ENCODE results near the gene ZDHHC11B. TPM values are rescaled to one million over a fixed set of nuclear protein-coding genes. Genes with fewer than 3 reads are reported as not detected.
"Not testable (repeated sequence)": the region's sequence is repeated elsewhere in the genome, so short reads cannot be mapped to it uniquely, and the experiment has no call there.

Gene ZDHHC11B
- total RNA-seq, 1 experiment from 2014 or later, result 1.4 TPM

- not testable (repeated sequence) for H2AFZ ChIP-seq (ENCODE audit: low read length); H3K14ac ChIP-seq (ENCODE audit: insufficient read depth, low read length); H2AK5ac ChIP-seq (ENCODE audit: insufficient read length, low read length); H3K79me1 ChIP-seq (ENCODE audit: insufficient read depth, low read depth, low read length, poor library complexity, severe bottlenecking); H3K23me2 ChIP-seq (ENCODE audit: insufficient read length, low read depth, low read length, poor library complexity, severe bottlenecking); H3K27ac ChIP-seq (ENCODE audit: insufficient read length, low read depth, low read length); H3K27me3 ChIP-seq (ENCODE audit: insufficient read depth, low read length); H3K18ac ChIP-seq (ENCODE audit: insufficient read length, low read depth, low read length); H3K36me3 Mint-ChIP-seq (ENCODE audit: insufficient read depth in 1 of 3, low read depth in 3 of 3); H3K9ac ChIP-seq (ENCODE audit: extremely low read depth, insufficient read length, low read length); H2BK20ac ChIP-seq (ENCODE audit: low read depth, low read length, poor library complexity, severe bottlenecking); H2BK5ac ChIP-seq (ENCODE audit: insufficient read length, low read length); H2BK15ac ChIP-seq (ENCODE audit: low read depth, low read length); H3K27ac Mint-ChIP-seq; H3K23ac ChIP-seq (ENCODE audit: insufficient read length, low read depth, low read length); H3K4me2 ChIP-seq (ENCODE audit: insufficient read depth, insufficient read length, low read length); H4K5ac ChIP-seq (ENCODE audit: insufficient read length, low read depth, low read length); H3K4ac ChIP-seq (ENCODE audit: low read depth, low read length); H3K9me3 ChIP-seq (ENCODE audit: control insufficient read depth, low read depth, low read length); H3K4me1 Mint-ChIP-seq; H3K4me1 ChIP-seq (ENCODE audit: insufficient read depth, low read length); H2BK12ac ChIP-seq (ENCODE audit: insufficient read length, low read depth, low read length); H3K56ac ChIP-seq (ENCODE audit: insufficient read length, low read depth, low read length); H4K91ac ChIP-seq (ENCODE audit: insufficient read length, low read depth, low read length); H4K20me1 ChIP-seq (ENCODE audit: control insufficient read depth, insufficient read depth, insufficient read length); H4K8ac ChIP-seq (replicated peaks; ENCODE audit: insufficient read length, low read depth, low read length); H3K9me3 Mint-ChIP-seq; H3K4me3 Mint-ChIP-seq; H3K79me2 ChIP-seq (ENCODE audit: insufficient read depth, low read length); H2BK120ac ChIP-seq (ENCODE audit: low read depth, low read length, poor library complexity, severe bottlenecking); H3T11ph ChIP-seq (ENCODE audit: low read length)
- peak; percentile 13 for DNase-seq
- H3K27me3 Mint-ChIP-seq (ENCODE audit: low read depth), result peaks cover 48% of the 10 kb centered on the region
- WGBS (ENCODE audit: extremely low coverage, insufficient read length, low lambda C conversion rate), result no CpG with 5 or more reads among the region's 3 CpGs
Measured at GRCh38 chr5:682216-682615, 102.3 kb downstream of the ZDHHC11B start.

DNA sequence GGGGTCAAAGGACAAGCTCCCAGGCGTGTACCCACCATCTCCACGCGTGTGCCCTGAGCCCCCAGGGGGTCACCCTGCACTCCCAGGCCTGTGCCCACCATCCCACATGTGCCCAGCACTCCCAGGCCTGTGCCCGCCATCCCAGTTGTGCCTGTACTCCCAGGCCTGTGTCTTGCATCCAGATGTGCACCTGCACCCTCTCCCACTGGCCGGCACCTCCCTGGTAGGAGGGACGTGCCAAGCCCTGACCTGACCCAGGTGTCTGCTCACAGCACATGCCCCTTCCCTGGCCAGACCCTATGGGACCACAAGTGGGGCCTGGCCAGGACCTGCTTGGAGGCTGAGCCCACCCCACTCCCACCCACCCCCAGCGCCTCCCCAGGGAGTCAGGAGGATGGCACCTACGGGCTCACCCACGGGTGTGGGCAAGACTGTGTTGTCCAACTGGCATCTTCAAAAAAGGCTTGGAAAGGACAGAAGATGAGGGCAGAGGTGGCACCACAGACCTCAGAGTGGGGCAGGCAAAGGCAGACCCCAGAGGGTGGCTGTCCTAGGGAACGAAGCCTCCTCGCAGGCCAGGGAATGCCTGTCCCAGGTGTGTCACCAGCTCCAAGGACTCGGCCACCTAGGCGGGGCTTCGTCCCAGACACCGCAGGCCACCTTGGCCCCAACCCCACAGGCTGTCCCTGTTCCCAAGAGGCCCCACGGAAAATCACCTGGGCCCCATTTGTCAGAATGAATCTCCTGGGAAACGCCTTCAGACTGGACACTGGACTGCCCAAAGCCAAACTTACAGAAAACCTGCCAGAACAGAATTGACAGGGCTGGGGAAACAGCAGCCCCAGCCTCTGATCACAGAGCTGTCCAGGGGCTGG lies 103.0 kb downstream of the ZDHHC11B start:
- not testable (repeated sequence) for H3K4me2 ChIP-seq (ENCODE audit: insufficient read depth, insufficient read length, low read length); H2BK120ac ChIP-seq (ENCODE audit: low read depth, low read length, poor library complexity, severe bottlenecking); H3K79me1 ChIP-seq (ENCODE audit: insufficient read depth, low read depth, low read length, poor library complexity, severe bottlenecking); H2BK12ac ChIP-seq (ENCODE audit: insufficient read length, low read depth, low read length); H3K4me1 ChIP-seq (ENCODE audit: insufficient read depth, low read length); H4K8ac ChIP-seq (replicated peaks; ENCODE audit: insufficient read length, low read depth, low read length); H2AFZ ChIP-seq (ENCODE audit: low read length); H2BK20ac ChIP-seq (ENCODE audit: low read depth, low read length, poor library complexity, severe bottlenecking); H3K56ac ChIP-seq (ENCODE audit: insufficient read length, low read depth, low read length); H3K4me3 Mint-ChIP-seq; H3K4ac ChIP-seq (ENCODE audit: low read depth, low read length); H3K9me3 ChIP-seq (ENCODE audit: control insufficient read depth, low read depth, low read length); H3K4me1 Mint-ChIP-seq; H4K20me1 ChIP-seq (ENCODE audit: control insufficient read depth, insufficient read depth, insufficient read length); H2AK5ac ChIP-seq (ENCODE audit: insufficient read length, low read length); H3K27ac ChIP-seq (ENCODE audit: insufficient read length, low read depth, low read length); H2BK15ac ChIP-seq (ENCODE audit: low read depth, low read length); H3K23ac ChIP-seq (ENCODE audit: insufficient read length, low read depth, low read length); H3K27ac Mint-ChIP-seq; H3K79me2 ChIP-seq (ENCODE audit: insufficient read depth, low read length); H4K5ac ChIP-seq (ENCODE audit: insufficient read length, low read depth, low read length); H3K36me3 Mint-ChIP-seq (ENCODE audit: insufficient read depth in 1 of 3, low read depth in 3 of 3); H3K18ac ChIP-seq (ENCODE audit: insufficient read length, low read depth, low read length); H4K91ac ChIP-seq (ENCODE audit: insufficient read length, low read depth, low read length); H3K9me3 Mint-ChIP-seq; H3K23me2 ChIP-seq (ENCODE audit: insufficient read length, low read depth, low read length, poor library complexity, severe bottlenecking); H3K9ac ChIP-seq (ENCODE audit: extremely low read depth, insufficient read length, low read length); H3K14ac ChIP-seq (ENCODE audit: insufficient read depth, low read length); H2BK5ac ChIP-seq (ENCODE audit: insufficient read length, low read length); H3K27me3 ChIP-seq (ENCODE audit: insufficient read depth, low read length); H3T11ph ChIP-seq (ENCODE audit: low read length)
- peaks cover 51% of the 10 kb centered on the region for H3K27me3 Mint-ChIP-seq (ENCODE audit: low read depth)
- no CpG with 5 or more reads among the region's 17 CpGs for WGBS (ENCODE audit: extremely low coverage, insufficient read length, low lambda C conversion rate)
- peak; percentile 14 for DNase-seq
